ENCODE data around the gene MAPK7. TPM values are rescaled to one million over a fixed set of nuclear protein-coding genes. Genes with fewer than 3 reads are reported as not detected.

The MAPK7 gene
- total and polyA plus RNA-seq, 10 of the 15 experiments (the other 5 are each of a cell fraction or from before 2014, with no cell fraction given), result 0.37 to 13.5 (median 5.6) TPM

GRCh38 chr17:19364699-19365498, 13.4 kb upstream of the MAPK7 start (continued):
- no peak for TF ChIP-seq SUPT20H (IDR thresholded peaks at IDR 0.05; ENCODE audit: borderline replicate concordance, control insufficient read depth, low read depth, low read length)
- TF ChIP-seq HDAC2 (IDR thresholded peaks at IDR 0.05), result no peak
- TF ChIP-seq E4F1 (IDR thresholded peaks at IDR 0.05; ENCODE audit: borderline replicate concordance, partially characterized antibody), result no peak
- TF ChIP-seq BCLAF1 (IDR thresholded peaks at IDR 0.05), result no peak
- TF ChIP-seq ZNF592 (IDR thresholded peaks at IDR 0.05), result no peak
- no peak for TF ChIP-seq USF2 (IDR thresholded peaks at IDR 0.05; ENCODE audit: borderline replicate concordance, low read depth, low read length)
- no peak for TF ChIP-seq ZBTB4 (CRISPR knock-in tag; IDR thresholded peaks at IDR 0.05)
- TF ChIP-seq ETV6 (conservative IDR thresholded peaks at IDR 0.05 in 1 of 2, IDR thresholded peaks at IDR 0.05 in 1 of 2; ENCODE audit: borderline replicate concordance in 1 of 2, low read depth in 1 of 2), result no peak
- TF ChIP-seq TBL1XR1 (IDR thresholded peaks at IDR 0.05; ENCODE audit: low read depth, low read length), result no peak
- no peak for TF ChIP-seq CBFB (IDR thresholded peaks at IDR 0.05; ENCODE audit: low read depth)
